GM12878 (cell line): Measurements from ENCODE around the gene HAND2. TPM values are rescaled to one million over a fixed set of nuclear protein-coding genes. Genes with fewer than 3 reads are reported as not detected.
A peak's percentile ranks its signal among the peaks of the same experiment; 100 is the strongest.

Source experiments
- ATAC-seq: fragments of 200-7000 bp; cut with Tn5 transposase; 3 replicates; pipeline ENCODE4 v1.9.1; 2020; ENCODE audit warnings: mild to moderate bottlenecking, moderate library complexity
- BruUV-seq: library from RNA; stranded (reverse); fragments of 400-500 nt; replicated peaks from 2 replicates; lab custom pipeline; 2021; lab: Mats Ljungman, UMichigan
- CTCF ChIA-PET: fragments of 300-600 bp; sonication (Branson Sonifier 250); formaldehyde crosslinking; extraction: SDS; loops from one replicate; lab custom pipeline; 2021; ENCODE audit warnings: inconsistent platforms; lab: Yijun Ruan, JAX
- POLR2A ChIA-PET: fragments of 350-600 bp; formaldehyde crosslinking; extraction: SDS; loops from one replicate; lab custom pipeline; 2021; ENCODE audit warnings: inconsistent platforms; lab: Charles Lee
- RAD21 ChIA-PET: fragments of 300-600 bp; sonication (Branson Sonifier 250); formaldehyde crosslinking; loops from one replicate; lab custom pipeline; 2023; ENCODE audit warnings: antibody characterized with exemption; ENCODE audit not compliant: unreplicated experiment; lab: Charles Lee
- SMC1A ChIA-PET: fragments of 300-600 bp; sonication (Branson Sonifier 250); formaldehyde crosslinking; loops from one replicate; lab custom pipeline; 2023; ENCODE audit not compliant: unreplicated experiment, uncharacterized antibody; lab: Charles Lee
- DNase-seq: peaks from one replicate; pipeline ENCODE4 v3.0.0-alpha.2; 2011; ENCODE audit warnings: low read depth, low spot score
- FAIRE-seq: peaks from 3 replicates; lab custom pipeline; 2011; peaks lifted over from hg19 to GRCh38; lab: Jason Lieb, UNC
- H2AFZ ChIP-seq: 2 replicates; pipeline ENCODE4 v1.6.0; 2011; ENCODE audit warnings: low read depth, low read length, control low read depth; ENCODE audit not compliant: control insufficient read depth
- H3K27ac ChIP-seq: 2 replicates; pipeline ENCODE4 v1.5.1; 2011; ENCODE audit warnings: control low read depth; ENCODE audit not compliant: control insufficient read depth, insufficient read depth
- H3K27me3 ChIP-seq, 2 experiments: replicated peaks in 1 of 2; 2 replicates each; pipeline versions ENCODE4 v1.6.0 to v1.6.1; 2011; ENCODE audit warnings: low read length in 1 of 2; ENCODE audit not compliant: control insufficient read depth in 2 of 2, insufficient read depth in 2 of 2
- H3K36me3 ChIP-seq, 2 experiments: 2 replicates each; pipeline ENCODE4 v1.5.1; 2011; ENCODE audit warnings: low read length in 1 of 2; ENCODE audit not compliant: control insufficient read depth in 2 of 2, insufficient read depth in 2 of 2
- H3K4me1 ChIP-seq: 2 replicates; pipeline ENCODE4 v1.6.1; 2011; ENCODE audit warnings: mild to moderate bottlenecking, low read length, moderate library complexity, mixed read lengths; ENCODE audit not compliant: control insufficient read depth, insufficient read depth
- H3K4me2 ChIP-seq: 2 replicates; pipeline ENCODE4 v1.6.0; 2011; ENCODE audit warnings: control low read depth; ENCODE audit not compliant: control insufficient read depth, insufficient read depth
- H3K4me3 ChIP-seq: fragments of 200-600 bp; sonication (generic); 2 replicates; pipeline ENCODE4 v1.5.1; 2016
- H3K79me2 ChIP-seq: 2 replicates; pipeline ENCODE4 v1.6.0; 2011; ENCODE audit warnings: low read length; ENCODE audit not compliant: control insufficient read depth, insufficient read depth
- H3K9ac ChIP-seq: 2 replicates; pipeline ENCODE4 v1.8.0; 2011; ENCODE audit warnings: low read length, control low read depth, mixed read lengths; ENCODE audit not compliant: control insufficient read depth, insufficient read depth
- H3K9me3 ChIP-seq: replicated peaks from 3 replicates; pipeline ENCODE4 v1.5.1; 2011; ENCODE audit warnings: mild to moderate bottlenecking, low read length; ENCODE audit not compliant: control insufficient read depth, insufficient read depth
- H4K20me1 ChIP-seq: 2 replicates; pipeline ENCODE4 v1.6.0; 2011; ENCODE audit not compliant: control insufficient read depth, insufficient read depth
- BCL3 ChIP-seq: IDR thresholded peaks from 2 replicates; pipeline ENCODE4 v1.6.1; 2011; ENCODE audit warnings: borderline replicate concordance, low read depth, mild to moderate bottlenecking, moderate library complexity, low read length; ENCODE audit not compliant: insufficient read depth, poor library complexity, severe bottlenecking
- CHD4 ChIP-seq: fragments of 200-600 bp; sonication (generic); IDR thresholded peaks from 2 replicates; pipeline ENCODE4 v1.6.1; 2016; ENCODE audit warnings: mild to moderate bottlenecking
- CUX1 ChIP-seq: IDR thresholded peaks from 2 replicates; pipeline ENCODE4 v1.6.1; 2012; ENCODE audit warnings: improper control_type of control experiment, low read depth, low read length; ENCODE audit not compliant: insufficient replicate concordance
- NKRF ChIP-seq: fragments of 450-650 bp; conservative IDR thresholded peaks from 2 replicates; pipeline ENCODE4 v1.6.1; 2017; ENCODE audit warnings: mild to moderate bottlenecking, moderate library complexity
- NR2C1 ChIP-seq: fragments of 450-650 bp; IDR thresholded peaks from 2 replicates; pipeline ENCODE4 v1.6.1; 2017; ENCODE audit warnings: antibody characterized with exemption, mild to moderate bottlenecking, moderate library complexity
- RB1 ChIP-seq: fragments of 450-650 bp; formaldehyde crosslinking; IDR thresholded peaks from 2 replicates; pipeline ENCODE4 v1.6.1; 2017; ENCODE audit warnings: mild to moderate bottlenecking, borderline replicate concordance
- SMC3 ChIP-seq: IDR thresholded peaks from 2 replicates; pipeline ENCODE4 v1.6.1; 2011; ENCODE audit warnings: low read length, improper control_type of control experiment, borderline replicate concordance
- SP1 ChIP-seq: IDR thresholded peaks from one replicate; pipeline ENCODE4 v1.6.1; 2011; ENCODE audit warnings: low read depth, low read length
- SUZ12 ChIP-seq: fragments of 200-600 bp; sonication (generic); IDR thresholded peaks from one replicate; pipeline ENCODE4 v1.6.1; 2018; ENCODE audit warnings: antibody characterized with exemption, mild to moderate bottlenecking; ENCODE audit not compliant: unreplicated experiment
- USF2 ChIP-seq: IDR thresholded peaks from 2 replicates; pipeline ENCODE4 v1.6.1; 2011; ENCODE audit warnings: low read depth, low read length, improper control_type of control experiment, borderline replicate concordance
- ZNF384 ChIP-seq: IDR thresholded peaks from 2 replicates; pipeline ENCODE4 v1.6.1; 2012; ENCODE audit warnings: low read depth, mild to moderate bottlenecking, low read length, improper control_type of control experiment, borderline replicate concordance
- WGBS: methylation state at CpG from one replicate; pipeline ENCODE4 v1.1.6; 2016; ENCODE audit warnings: low lambda C conversion rate; ENCODE audit not compliant: insufficient replicate concordance, insufficient coverage; ENCODE audit errors: missing lambda C conversion rate; 5-methylcytosine and 5-hydroxymethylcytosine counted together
- in situ Hi-C: fragments of 300-500 bp; cut with MboI; formaldehyde crosslinking; loops from 9 replicates; pipeline ENCODE4 v1.14.3; 2018; ENCODE audit warnings: mixed read lengths
- intact Hi-C: fragments of 100-400 bp; cut with micrococcal nuclease; formaldehyde crosslinking; loops from one replicate; pipeline ENCODE4 v1.14.2; 2022; ENCODE audit not compliant: unreplicated experiment
- polyA plus RNA-seq, 11 experiments: library from polyadenylated mRNA; depleted of rRNA in 4 of 11; unstranded in 6 of 11; stranded (reverse) in 5 of 11; fragments of >200 nt; fragmentation: Nextera tagmentation in 4 of 11; fragmentation: Illumina TruSeq in 1 of 11; extraction: Ambion mirVana in 4 of 11; extraction: Trizol in 1 of 11; gene quantifications; 1 replicate in 1 of 11; 2 replicates in 10 of 11; pipeline versions ENCODE4 v1.2.1 to v1.2.3, GENCODE V29; 2011 to 2016; ENCODE audit warnings: inconsistent platforms in 2 of 11, missing spikeins in 2 of 11, low read depth in 1 of 11
- total RNA-seq, 4 experiments: library from RNA; depleted of rRNA in 3 of 4; stranded (reverse); fragments of >200 nt in 3 of 4; fragmentation: Illumina TruSeq in 1 of 4; extraction: Trizol in 1 of 4; gene quantifications; 2 replicates each; pipeline versions ENCODE4 v1.2.1 to v1.2.3, GENCODE V29; 2013 to 2021

HAND2 gene
- total and polyA plus RNA-seq, 10 of the 15 experiments (the other 5 are each of a cell fraction or from before 2014, with no cell fraction given): 0.09 TPM; not detected in 9

- TF ChIP-seq ZNF384 (no peak), SMC3 (peak; percentile 74; the same call in 1 of the 2 replicates), SUZ12 (no peak)
Measured at GRCh38 chr4:173494013-173494970, 35.7 kb downstream of the HAND2 start (continued).

GRCh38 chr4:173493041-173493440 is 37.0 kb downstream of the HAND2 start:
- ChIA-PET RAD21 (no interaction called here), SMC1A (no interaction called here), POLR2A (no interaction called here), CTCF (no interaction called here)
- Histone ChIP-seq H3K27me3 (no peaks in the 10 kb centered on the region), H3K27ac (no peak overlapping the region), H3K4me2 (no peak overlapping the region), H3K4me3 (no peak overlapping the region), H3K4me1 (peaks cover 1% of the 10 kb centered on the region), H3K9me3 (no peaks in the 10 kb centered on the region), H3K36me3 (no peaks in the 10 kb centered on the region), H4K20me1 (no peaks in the 10 kb centered on the region), H2AFZ (no peak overlapping the region; the same call in 1 of the 2 replicates), H3K79me2 (no peaks in the 10 kb centered on the region), H3K9ac (no peak overlapping the region)
- 74% methylated on average over 4 of the region's 4 CpGs for WGBS
- intact Hi-C loops (loop anchor here (5.0 kb wide), 1 partner anchor 176 kb away; no protein-coding TSS in a partner anchor), in situ Hi-C loops (loop anchor here (5.0 to 10.0 kb wide), 2 partner anchors 68 to 166 kb away; no protein-coding TSS in a partner anchor)
- BruUV-seq: no TSS peak
- FAIRE-seq: no peak
- DNase-seq: no peak
- no peak for ATAC-seq
- TF ChIP-seq USF2 (no peak), CUX1 (no peak), SP1 (no peak), CHD4 (no peak), BCL3 (no peak), RB1 (no peak), NKRF (no peak), NR2C1 (no peak)
